ENCODE measurements around the gene DNAAF5. TPM values are rescaled to one million over a fixed set of nuclear protein-coding genes. Genes with fewer than 3 reads are reported as not detected.

DNAAF5 gene
- total and polyA plus RNA-seq, 9 of the 15 experiments (the other 6 are each of a cell fraction or from before 2014, with no cell fraction given) = 3.1 to 69.7 (median 19.1) TPM

DNA sequence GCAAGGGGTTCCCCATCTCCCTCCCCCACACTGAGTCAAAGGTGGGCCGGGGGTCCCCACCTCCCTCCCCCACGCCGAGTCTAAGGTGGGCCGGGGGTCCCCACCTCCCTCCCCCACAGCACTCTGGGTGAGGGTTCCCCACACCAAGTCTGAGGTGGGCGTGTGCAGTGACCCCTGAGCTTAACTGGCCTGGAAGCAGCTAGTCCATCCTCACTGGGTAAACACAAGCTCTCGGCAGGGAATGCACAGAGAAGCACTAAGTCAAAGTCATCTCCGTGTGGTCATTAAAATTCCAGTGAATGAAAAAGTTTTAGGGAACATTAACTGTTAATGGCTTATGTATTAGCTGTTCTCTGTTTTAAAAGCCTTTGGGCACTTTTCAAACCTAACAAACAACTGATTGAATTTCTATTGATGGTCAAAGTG lies 44.3 kb downstream of the DNAAF5 start (continued):
- TF ChIP-seq PCBP1 (IDR thresholded peaks at IDR 0.05; ENCODE audit: low read depth, low read length, poor library complexity, severe bottlenecking) (no peak), MEF2A (IDR thresholded peaks at IDR 0.05; ENCODE audit: control insufficient read depth, low read depth, low read length) (no peak)

DNA sequence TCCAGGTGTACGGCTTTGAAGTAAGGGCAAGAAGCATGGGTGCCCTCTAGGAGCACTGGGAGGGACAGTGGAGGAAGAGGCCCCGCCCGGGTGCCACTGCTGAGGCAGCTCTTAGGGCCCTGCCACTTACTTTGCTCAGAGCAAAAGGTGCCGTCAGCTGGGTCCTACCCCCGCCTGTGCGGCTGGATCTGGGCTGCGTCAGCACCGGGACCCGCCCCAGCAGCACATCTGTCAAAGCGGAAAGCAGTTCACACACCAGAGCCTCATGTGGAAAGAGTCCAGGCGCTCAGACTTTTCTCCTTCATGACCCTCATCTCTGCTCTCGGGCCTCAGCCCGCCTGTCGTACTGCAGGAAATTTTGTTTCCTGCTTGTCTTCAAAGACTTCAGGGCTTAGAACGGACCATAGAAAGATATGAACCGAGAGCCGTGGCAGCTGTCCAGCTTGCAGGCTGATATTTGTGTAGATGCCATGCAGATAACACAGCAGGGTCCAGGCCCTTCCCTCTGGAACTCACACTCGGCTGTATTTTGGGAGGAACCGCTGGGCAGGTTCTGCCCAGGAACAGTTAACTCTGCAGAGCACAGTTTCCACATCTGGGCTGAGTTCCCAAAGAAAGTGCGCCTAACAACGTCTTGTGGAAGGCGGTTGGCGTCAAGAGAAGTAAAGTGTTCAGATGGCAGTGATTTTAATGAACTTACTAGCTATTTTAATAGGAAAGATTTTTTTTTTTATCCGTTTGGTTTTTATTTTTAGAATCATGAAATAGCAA lies 44.9 kb downstream of the DNAAF5 start:
- Histone ChIP-seq H3K27me3 (ENCODE audit: control insufficient read depth in 2 of 2, insufficient read depth in 2 of 2, low read length in 2 of 2) (no peaks in the 10 kb centered on the region), H2AFZ (ENCODE audit: low read depth, low read length) (no peak overlapping the region), H3K4me3 (no peak overlapping the region), H3K36me3 (ENCODE audit: control insufficient read depth, insufficient read depth, low read length) (peaks cover 79% of the 10 kb centered on the region), H3K4me2 (ENCODE audit: insufficient read depth, low read length) (no peak overlapping the region), H3K9me3 (replicated peaks; ENCODE audit: control insufficient read depth, insufficient read depth, low read depth, low read length) (no peaks in the 10 kb centered on the region), H3K79me2 (ENCODE audit: control insufficient read depth, insufficient read depth, low read length) (no peaks in the 10 kb centered on the region), H3K4me1 (replicated peaks in 1 of 2; ENCODE audit: control insufficient read depth in 2 of 2, insufficient read depth in 2 of 2, low read length in 2 of 2) (peaks cover 0 to 16% of the 10 kb centered on the region in 2 experiments; a peak in 2 of 5 replicates), H3K9me1 (ENCODE audit: control insufficient read depth, insufficient read depth, low read length) (no peaks in the 10 kb centered on the region), H3K27ac (ENCODE audit: extremely low read depth, low read depth, low read length) (no peak overlapping the region), H4K20me1 (replicated peaks; ENCODE audit: control insufficient read depth, insufficient read depth, low read length) (no peaks in the 10 kb centered on the region), H3K9ac (ENCODE audit: insufficient read depth in 1 of 2, low read depth in 2 of 2, low read length in 2 of 2) (peak overlapping the region in 1 of 2 experiments; percentile 48; a peak in 1 of 4 replicates)
- no TSS peak for BruUV-seq (replicated peaks)
- intact Hi-C loops (cut with micrococcal nuclease) = no loop called here
- FAIRE-seq = no peak
- ATAC-seq = no peak
- ChIA-PET CTCF (ENCODE audit: low intra/inter-chr PET ratio) (no interaction called here), POLR2A (interaction anchor here (0.6 kb wide), 1 partner anchor 419 kb away, joined by 3 read pairs; no protein-coding TSS in a partner anchor)
- DNase-seq (ENCODE audit: extremely low read depth in 1 of 4, low spot score in 3 of 4) = no peak
- in situ Hi-C loops (cut with MboI) = loop anchor here (10.0 kb wide), 1 partner anchor 457 kb away; no protein-coding TSS in a partner anchor
- 89% methylated on average over 24 of the region's 24 CpGs for WGBS (ENCODE audit: insufficient coverage, low coverage, missing lambda C conversion rate)
- TF ChIP-seq MCM7 (IDR thresholded peaks at IDR 0.05) (no peak), ARID1B (IDR thresholded peaks at IDR 0.05) (no peak), SIN3B (IDR thresholded peaks at IDR 0.05; ENCODE audit: low read depth) (no peak), ZBTB7A (IDR thresholded peaks at IDR 0.05; ENCODE audit: borderline replicate concordance, control insufficient read depth, low read depth, low read length) (no peak), GTF2A2 (tag; IDR thresholded peaks at IDR 0.05) (no peak), RBM22 (IDR thresholded peaks at IDR 0.05; ENCODE audit: low read depth, low read length, poor library complexity, severe bottlenecking) (no peak), BCOR (IDR thresholded peaks at IDR 0.05) (no peak), DACH1 (IDR thresholded peaks at IDR 0.05; ENCODE audit: partially characterized antibody) (no peak), NFE2L1 (tag; IDR thresholded peaks at IDR 0.05; ENCODE audit: borderline replicate concordance, low read depth) (no peak)
- TF ChIP-seq, protein P1, sequence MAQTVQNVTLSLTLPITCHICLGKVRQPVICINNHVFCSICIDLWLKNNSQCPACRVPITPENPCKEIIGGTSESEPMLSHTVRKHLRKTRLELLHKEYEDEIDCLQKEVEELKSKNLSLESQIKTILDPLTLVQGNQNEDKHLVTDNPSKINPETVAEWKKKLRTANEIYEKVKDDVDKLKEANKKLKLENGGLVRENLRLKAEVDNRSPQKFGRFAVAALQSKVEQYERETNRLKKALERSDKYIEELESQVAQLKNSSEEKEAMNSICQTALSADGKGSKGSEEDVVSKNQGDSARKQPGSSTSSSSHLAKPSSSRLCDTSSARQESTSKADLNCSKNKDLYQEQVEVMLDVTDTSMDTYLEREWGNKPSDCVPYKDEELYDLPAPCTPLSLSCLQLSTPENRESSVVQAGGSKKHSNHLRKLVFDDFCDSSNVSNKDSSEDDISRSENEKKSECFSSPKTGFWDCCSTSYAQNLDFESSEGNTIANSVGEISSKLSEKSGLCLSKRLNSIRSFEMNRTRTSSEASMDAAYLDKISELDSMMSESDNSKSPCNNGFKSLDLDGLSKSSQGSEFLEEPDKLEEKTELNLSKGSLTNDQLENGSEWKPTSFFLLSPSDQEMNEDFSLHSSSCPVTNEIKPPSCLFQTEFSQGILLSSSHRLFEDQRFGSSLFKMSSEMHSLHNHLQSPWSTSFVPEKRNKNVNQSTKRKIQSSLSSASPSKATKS (CRISPR knock-in tag; IDR thresholded peaks at IDR 0.05) = no peak
- TF ChIP-seq, protein P2, sequence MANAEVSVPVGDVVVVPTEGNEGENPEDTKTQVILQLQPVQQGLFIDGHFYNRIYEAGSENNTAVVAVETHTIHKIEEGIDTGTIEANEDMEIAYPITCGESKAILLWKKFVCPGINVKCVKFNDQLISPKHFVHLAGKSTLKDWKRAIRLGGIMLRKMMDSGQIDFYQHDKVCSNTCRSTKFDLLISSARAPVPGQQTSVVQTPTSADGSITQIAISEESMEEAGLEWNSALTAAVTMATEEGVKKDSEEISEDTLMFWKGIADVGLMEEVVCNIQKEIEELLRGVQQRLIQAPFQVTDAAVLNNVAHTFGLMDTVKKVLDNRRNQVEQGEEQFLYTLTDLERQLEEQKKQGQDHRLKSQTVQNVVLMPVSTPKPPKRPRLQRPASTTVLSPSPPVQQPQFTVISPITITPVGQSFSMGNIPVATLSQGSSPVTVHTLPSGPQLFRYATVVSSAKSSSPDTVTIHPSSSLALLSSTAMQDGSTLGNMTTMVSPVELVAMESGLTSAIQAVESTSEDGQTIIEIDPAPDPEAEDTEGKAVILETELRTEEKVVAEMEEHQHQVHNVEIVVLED (CRISPR knock-in tag; IDR thresholded peaks at IDR 0.05) = no peak
- TF ChIP-seq, protein P3, sequence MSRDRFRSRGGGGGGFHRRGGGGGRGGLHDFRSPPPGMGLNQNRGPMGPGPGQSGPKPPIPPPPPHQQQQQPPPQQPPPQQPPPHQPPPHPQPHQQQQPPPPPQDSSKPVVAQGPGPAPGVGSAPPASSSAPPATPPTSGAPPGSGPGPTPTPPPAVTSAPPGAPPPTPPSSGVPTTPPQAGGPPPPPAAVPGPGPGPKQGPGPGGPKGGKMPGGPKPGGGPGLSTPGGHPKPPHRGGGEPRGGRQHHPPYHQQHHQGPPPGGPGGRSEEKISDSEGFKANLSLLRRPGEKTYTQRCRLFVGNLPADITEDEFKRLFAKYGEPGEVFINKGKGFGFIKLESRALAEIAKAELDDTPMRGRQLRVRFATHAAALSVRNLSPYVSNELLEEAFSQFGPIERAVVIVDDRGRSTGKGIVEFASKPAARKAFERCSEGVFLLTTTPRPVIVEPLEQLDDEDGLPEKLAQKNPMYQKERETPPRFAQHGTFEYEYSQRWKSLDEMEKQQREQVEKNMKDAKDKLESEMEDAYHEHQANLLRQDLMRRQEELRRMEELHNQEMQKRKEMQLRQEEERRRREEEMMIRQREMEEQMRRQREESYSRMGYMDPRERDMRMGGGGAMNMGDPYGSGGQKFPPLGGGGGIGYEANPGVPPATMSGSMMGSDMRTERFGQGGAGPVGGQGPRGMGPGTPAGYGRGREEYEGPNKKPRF (IDR thresholded peaks at IDR 0.05; ENCODE audit: low read depth, low read length) = no peak

Data from K562 (cell line).